PC-9 (cell line): ENCODE results near the gene TRMT2B. TPM values are rescaled to one million over a fixed set of nuclear protein-coding genes. Genes with fewer than 3 reads are reported as not detected.
"Not testable (repeated sequence)": the region's sequence is repeated elsewhere in the genome, so short reads cannot be mapped to it uniquely, and the experiment has no call there.

ENCODE experiments used
- BruUV-seq: library from RNA; stranded (reverse); fragments of 400-500 nt; replicated peaks from 2 replicates; lab custom pipeline; 2021; lab: Mats Ljungman, UMichigan
- CTCF ChIA-PET: fragments of 300-600 bp; sonication (Branson Sonifier 250); formaldehyde crosslinking; loops from one replicate; lab custom pipeline; 2022; ENCODE audit warnings: antibody characterized with exemption; lab: Charles Lee
- POLR2A ChIA-PET: fragments of 300-600 bp; sonication (Branson Sonifier 250); formaldehyde crosslinking; loops from one replicate; lab custom pipeline; 2022; ENCODE audit warnings: antibody characterized with exemption; ENCODE audit not compliant: unreplicated experiment; lab: Charles Lee
- DNase-seq, 2 experiments: peaks; one replicate each; pipeline versions ENCODE4 v3.0.0 to v3.0.0-alpha.2; 2015 to 2022; ENCODE audit warnings: mixed read lengths in 1 of 2
- H2AFZ ChIP-seq: fragments of 200-600 bp; sonication (generic); 2 replicates; pipeline ENCODE4 v1.8.1; 2017; ENCODE audit warnings: antibody characterized with exemption
- H3F3A ChIP-seq: fragments of 200-600 bp; sonication (generic); 2 replicates; pipeline ENCODE4 v1.8.1; 2017; ENCODE audit warnings: antibody characterized with exemption, mild to moderate bottlenecking, low read depth; ENCODE audit not compliant: insufficient read depth
- H3K27ac ChIP-seq: fragments of 200-600 bp; sonication (generic); 2 replicates; pipeline ENCODE4 v1.6.1; 2016; ENCODE audit warnings: mixed run types
- H3K27me3 ChIP-seq: fragments of 200-600 bp; sonication (generic); 2 replicates; pipeline ENCODE4 v1.6.1; 2016; ENCODE audit warnings: low read depth, mixed run types; ENCODE audit not compliant: insufficient read depth
- H3K36me3 ChIP-seq: fragments of 200-600 bp; sonication (generic); 2 replicates; pipeline ENCODE4 v1.6.1; 2016; ENCODE audit warnings: low read depth, mixed run types
- H3K4me1 ChIP-seq: fragments of 200-600 bp; sonication (generic); replicated peaks from 2 replicates; pipeline ENCODE4 v1.6.1; 2016; ENCODE audit warnings: mixed run types; ENCODE audit not compliant: insufficient read depth
- H3K4me2 ChIP-seq: fragments of 200-600 bp; sonication (generic); 2 replicates; pipeline ENCODE4 v1.6.1; 2017; ENCODE audit warnings: mixed run types
- H3K4me3 ChIP-seq: fragments of 200-600 bp; sonication (generic); 2 replicates; pipeline ENCODE4 v1.6.1; 2016; ENCODE audit warnings: mixed run types
- H3K79me2 ChIP-seq: fragments of 200-600 bp; sonication (generic); 2 replicates; pipeline ENCODE4 v1.6.1; 2017; ENCODE audit warnings: low read depth, mixed run types
- H3K9me2 ChIP-seq: fragments of 200-600 bp; sonication (generic); 2 replicates; pipeline ENCODE4 v1.8.1; 2017; ENCODE audit warnings: mild to moderate bottlenecking; ENCODE audit not compliant: insufficient read depth
- H3K9me3 ChIP-seq: fragments of 200-600 bp; sonication (generic); 2 replicates; pipeline ENCODE4 v1.8.1; 2016; ENCODE audit warnings: low read depth; ENCODE audit not compliant: insufficient read depth
- H4K20me1 ChIP-seq: fragments of 200-600 bp; sonication (generic); 2 replicates; pipeline ENCODE4 v1.8.1; 2017; ENCODE audit not compliant: insufficient read depth
- EZH2 ChIP-seq: fragments of 200-600 bp; sonication (generic); IDR thresholded peaks from 2 replicates; pipeline ENCODE4 v1.8.0; 2017; ENCODE audit warnings: antibody characterized with exemption, low read depth
- intact Hi-C: fragments of 100-400 bp; cut with micrococcal nuclease; formaldehyde crosslinking; loops from one replicate; pipeline ENCODE4 v1.10.0; 2022; ENCODE audit not compliant: unreplicated experiment
- total RNA-seq: library from RNA; stranded (reverse); gene quantifications from 2 replicates; pipeline ENCODE4 v1.2.3, GENCODE V29; 2021
- TF ChIP-seq, protein P1 (sequence below): fragments of 200-600 bp; sonication (generic); conservative IDR thresholded peaks from 2 replicates; pipeline ENCODE4 v1.6.1; 2017; ENCODE audit warnings: mixed run types, antibody characterized with exemption, mild to moderate bottlenecking, moderate library complexity

TRMT2B gene
- total RNA-seq, 1 experiment from 2014 or later, result 31.6 TPM

DNA sequence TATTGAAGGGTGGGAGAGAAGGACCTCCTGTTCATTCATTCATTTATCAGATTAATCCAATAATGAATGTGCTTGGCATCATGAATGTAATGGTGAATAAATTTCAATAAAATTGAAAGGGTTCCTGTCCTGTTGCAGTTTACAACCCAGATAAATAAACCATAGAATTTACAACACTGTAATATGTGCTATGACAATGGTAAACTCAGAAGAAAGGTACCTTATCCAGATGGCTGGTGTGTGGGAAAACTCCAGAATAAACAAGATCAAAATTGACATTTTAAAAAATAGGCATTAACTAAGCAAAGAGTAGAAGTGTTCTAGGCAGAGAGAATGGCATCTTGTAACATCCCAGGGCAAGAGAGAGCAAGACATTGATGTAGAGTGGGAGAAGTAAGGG, 67.1 kb downstream of the TRMT2B start:
- H3K27ac ChIP-seq, result no peak overlapping the region
- peaks cover 23% of the 10 kb centered on the region for H3F3A ChIP-seq
- H3K27me3 ChIP-seq, result no peaks in the 10 kb centered on the region
- no peaks in the 10 kb centered on the region for H3K9me3 ChIP-seq
- no peaks in the 10 kb centered on the region for H3K36me3 ChIP-seq
- H3K4me1 ChIP-seq, result peaks cover 23% of the 10 kb centered on the region
- no peaks in the 10 kb centered on the region for H3K9me2 ChIP-seq
- no peaks in the 10 kb centered on the region for H3K79me2 ChIP-seq
- ChIA-PET POLR2A (no interaction called here), CTCF (no interaction called here)
- intact Hi-C loops, result no loop called here
- no peak overlapping the region for H3K4me3 ChIP-seq
- H4K20me1 ChIP-seq, result no peaks in the 10 kb centered on the region
- H3K4me2 ChIP-seq, result no peak overlapping the region
- TF ChIP-seq EZH2, result no peak
- TF ChIP-seq, protein P1, sequence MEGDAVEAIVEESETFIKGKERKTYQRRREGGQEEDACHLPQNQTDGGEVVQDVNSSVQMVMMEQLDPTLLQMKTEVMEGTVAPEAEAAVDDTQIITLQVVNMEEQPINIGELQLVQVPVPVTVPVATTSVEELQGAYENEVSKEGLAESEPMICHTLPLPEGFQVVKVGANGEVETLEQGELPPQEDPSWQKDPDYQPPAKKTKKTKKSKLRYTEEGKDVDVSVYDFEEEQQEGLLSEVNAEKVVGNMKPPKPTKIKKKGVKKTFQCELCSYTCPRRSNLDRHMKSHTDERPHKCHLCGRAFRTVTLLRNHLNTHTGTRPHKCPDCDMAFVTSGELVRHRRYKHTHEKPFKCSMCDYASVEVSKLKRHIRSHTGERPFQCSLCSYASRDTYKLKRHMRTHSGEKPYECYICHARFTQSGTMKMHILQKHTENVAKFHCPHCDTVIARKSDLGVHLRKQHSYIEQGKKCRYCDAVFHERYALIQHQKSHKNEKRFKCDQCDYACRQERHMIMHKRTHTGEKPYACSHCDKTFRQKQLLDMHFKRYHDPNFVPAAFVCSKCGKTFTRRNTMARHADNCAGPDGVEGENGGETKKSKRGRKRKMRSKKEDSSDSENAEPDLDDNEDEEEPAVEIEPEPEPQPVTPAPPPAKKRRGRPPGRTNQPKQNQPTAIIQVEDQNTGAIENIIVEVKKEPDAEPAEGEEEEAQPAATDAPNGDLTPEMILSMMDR, result no peak
- H2AFZ ChIP-seq, result no peak overlapping the region
- no peak for DNase-seq
- BruUV-seq, result no TSS peak

DNA sequence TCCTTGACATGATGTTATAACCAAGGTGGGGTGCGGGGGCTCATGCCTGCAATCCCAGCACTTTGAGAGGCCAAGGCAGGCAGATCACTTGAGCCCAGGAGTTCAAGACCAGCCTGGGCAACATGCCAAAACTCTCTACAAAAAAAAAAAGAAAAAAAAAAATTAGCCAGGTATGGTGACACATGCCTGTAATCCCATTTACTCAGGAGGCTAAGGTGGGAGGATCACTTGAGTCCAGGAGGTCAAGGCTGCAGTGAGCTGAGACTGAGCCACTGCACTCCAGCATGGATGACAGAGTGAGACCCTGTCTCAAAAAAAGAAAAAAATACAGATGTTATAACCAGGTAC, 70.4 kb downstream of the TRMT2B start:
- H3K9me3 ChIP-seq, CTCF ChIA-PET, POLR2A ChIA-PET, H2AFZ ChIP-seq, H3K36me3 ChIP-seq, H3K79me2 ChIP-seq, H4K20me1 ChIP-seq, H3K4me3 ChIP-seq, H3K27me3 ChIP-seq, BruUV-seq, H3K9me2 ChIP-seq: not testable (repeated sequence)
- Histone ChIP-seq H3K4me1 (peaks cover 41% of the 10 kb centered on the region), H3K4me2 (peak overlapping the region; percentile 69; the same call in 1 of the 2 replicates), H3K27ac (peak overlapping the region; percentile 100), H3F3A (peaks cover 34% of the 10 kb centered on the region)
- intact Hi-C loops, result loop anchor here (1.0 kb wide), 1 partner anchor 13 kb away; no protein-coding TSS in a partner anchor
- peak in 1 of 2 experiments; percentile 57 for DNase-seq

DNA sequence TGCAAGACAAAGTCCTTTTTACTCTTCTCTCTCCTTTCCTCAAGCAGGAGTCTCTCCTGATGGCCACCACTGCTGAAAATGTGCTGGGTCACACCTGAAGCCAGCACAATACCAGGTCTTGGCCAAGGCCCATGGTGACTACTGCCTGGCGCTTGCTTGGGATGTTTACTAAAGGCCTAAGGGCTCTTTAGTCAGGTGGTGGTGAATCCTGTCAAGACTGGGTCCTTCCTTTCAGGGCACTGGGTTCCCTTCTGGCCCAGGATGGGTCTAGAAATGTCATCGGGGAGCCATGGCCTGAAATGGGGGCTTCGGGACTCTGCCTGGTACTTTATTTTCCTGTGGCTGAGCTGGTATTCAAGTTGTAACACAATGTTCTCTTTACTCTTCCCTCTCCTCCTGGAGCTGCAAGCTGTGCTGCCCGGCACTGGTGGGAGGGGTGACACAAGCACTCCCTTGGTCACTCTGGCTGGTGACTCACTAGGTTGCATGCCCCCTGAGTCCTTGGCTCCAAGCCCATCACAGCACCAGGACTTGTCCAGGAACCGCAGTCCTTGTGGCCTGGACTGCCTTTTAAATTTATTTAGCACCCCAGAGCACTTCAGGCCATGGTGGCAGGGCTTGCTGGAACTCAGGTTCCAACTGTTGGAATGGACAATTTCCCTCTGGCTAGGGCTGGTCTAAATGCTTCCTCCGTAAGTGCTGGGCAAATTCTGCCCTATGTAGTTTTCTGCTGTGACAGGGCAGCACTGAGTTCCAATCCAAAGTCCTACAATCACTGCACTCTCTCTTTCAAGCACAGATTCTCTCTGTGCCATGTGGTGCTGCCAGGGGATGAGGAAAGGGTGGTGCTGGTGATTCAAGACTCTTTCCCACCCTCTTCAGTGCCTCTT, 71.1 kb downstream of the TRMT2B start:
- CTCF ChIA-PET, result no interaction called here

More for the DNA sequence above, 71.1 kb downstream of the TRMT2B start:
- Histone ChIP-seq H3K4me1 (peaks cover 48% of the 10 kb centered on the region), H3K79me2 (no peaks in the 10 kb centered on the region), H3K4me2 (peak overlapping the region; percentile 69), H3K4me3 (no peak overlapping the region), H2AFZ (0 out of 2 replicates have a peak overlapping the region, but pooled peaks have one; percentile 12), H3K27me3 (no peaks in the 10 kb centered on the region), H3K9me3 (no peaks in the 10 kb centered on the region), H3K36me3 (no peaks in the 10 kb centered on the region), H3K9me2 (no peaks in the 10 kb centered on the region), H4K20me1 (no peaks in the 10 kb centered on the region), H3K27ac (peak overlapping the region; percentile 100), H3F3A (peaks cover 34% of the 10 kb centered on the region)
- DNase-seq, result peak; percentile 88 to 90
- BruUV-seq, result no TSS peak
- TF ChIP-seq, protein P1, result no peak
- TF ChIP-seq EZH2, result no peak
- intact Hi-C loops, result loop anchor here (1.0 kb wide), 2 partner anchors 13 to 52 kb away; no protein-coding TSS in a partner anchor
- POLR2A ChIA-PET, result no interaction called here
